GM12878 (cell line): Measurements from ENCODE around the gene BCAR3. TPM values are rescaled to one million over a fixed set of nuclear protein-coding genes. Genes with fewer than 3 reads are reported as not detected.
A peak's percentile ranks its signal among the peaks of the same experiment; 100 is the strongest.

Source experiments
- BHLHE40 ChIP-seq, 2 experiments: fragments of 450-650 bp in 1 of 2; IDR thresholded peaks; 2 replicates each; pipeline ENCODE4 v1.6.1; 2011 to 2017; ENCODE audit warnings: low read depth in 2 of 2, borderline replicate concordance in 1 of 2, improper control_type of control experiment in 1 of 2, low read length in 1 of 2, mild to moderate bottlenecking in 1 of 2
- CREB1 ChIP-seq: IDR thresholded peaks from 2 replicates; pipeline ENCODE4 v1.6.1; 2012; ENCODE audit warnings: low read depth, mild to moderate bottlenecking, inconsistent platforms
- CTCF ChIP-seq, 3 experiments: IDR thresholded peaks in 2 of 3; conservative IDR thresholded peaks in 1 of 3; 2 replicates each; pipeline ENCODE4 v1.5.1; 2011; ENCODE audit warnings: low read depth in 3 of 3, low read length in 3 of 3, mild to moderate bottlenecking in 3 of 3, control low read depth in 2 of 3, moderate library complexity in 2 of 3, inconsistent platforms in 1 of 3, mixed read lengths in 1 of 3; ENCODE audit not compliant: control insufficient read depth in 2 of 3, insufficient read depth in 1 of 3; ENCODE audit errors: extremely low read depth in 1 of 3
- DPF2 ChIP-seq: fragments of 450-650 bp; IDR thresholded peaks from 2 replicates; pipeline ENCODE4 v1.6.1; 2017; ENCODE audit warnings: mild to moderate bottlenecking
- EGR1 ChIP-seq, 2 experiments: IDR thresholded peaks; 1 replicate in 1 of 2; 2 replicates in 1 of 2; pipeline ENCODE4 v1.6.1; 2011 to 2012; ENCODE audit warnings: low read depth in 2 of 2, low read length in 2 of 2, borderline replicate concordance in 1 of 2, mild to moderate bottlenecking in 1 of 2, moderate library complexity in 1 of 2
- HDAC6 ChIP-seq: fragments of 200-600 bp; sonication (generic); IDR thresholded peaks from one replicate; pipeline ENCODE4 v1.8.0; 2017; ENCODE audit warnings: antibody characterized with exemption; ENCODE audit not compliant: unreplicated experiment
- HSF1 ChIP-seq: fragments of 150-350 bp; IDR thresholded peaks from 2 replicates; pipeline ENCODE4 v1.6.1; 2014; ENCODE audit warnings: mild to moderate bottlenecking, low read depth, low read length
- LARP7 ChIP-seq: fragments of 450-650 bp; IDR thresholded peaks from 2 replicates; pipeline ENCODE4 v1.6.1; 2017; ENCODE audit warnings: mild to moderate bottlenecking
- MAX ChIP-seq: IDR thresholded peaks from 2 replicates; pipeline ENCODE4 v1.6.1; 2012; ENCODE audit warnings: low read depth, low read length, improper control_type of control experiment
- NKRF ChIP-seq: fragments of 450-650 bp; conservative IDR thresholded peaks from 2 replicates; pipeline ENCODE4 v1.6.1; 2017; ENCODE audit warnings: mild to moderate bottlenecking, moderate library complexity
- NR2C1 ChIP-seq: fragments of 450-650 bp; IDR thresholded peaks from 2 replicates; pipeline ENCODE4 v1.6.1; 2017; ENCODE audit warnings: antibody characterized with exemption, mild to moderate bottlenecking, moderate library complexity
- POLR2A ChIP-seq: IDR thresholded peaks from 2 replicates; pipeline ENCODE4 v1.6.1; 2011; ENCODE audit warnings: low read depth, mild to moderate bottlenecking, low read length
- RAD21 ChIP-seq: IDR thresholded peaks from 2 replicates; pipeline ENCODE4 v1.6.1; 2011; ENCODE audit warnings: mild to moderate bottlenecking, low read depth, low read length, moderate library complexity; ENCODE audit not compliant: insufficient read depth
- RAD51 ChIP-seq: fragments of 450-650 bp; IDR thresholded peaks from 2 replicates; pipeline ENCODE4 v1.6.1; 2016; ENCODE audit warnings: moderate library complexity, mild to moderate bottlenecking, inconsistent platforms
- SMARCA5 ChIP-seq: fragments of 450-650 bp; IDR thresholded peaks from 2 replicates; pipeline ENCODE4 v1.6.1; 2017; ENCODE audit warnings: mild to moderate bottlenecking
- SMC3 ChIP-seq: IDR thresholded peaks from 2 replicates; pipeline ENCODE4 v1.6.1; 2011; ENCODE audit warnings: low read length, improper control_type of control experiment, borderline replicate concordance
- SP1 ChIP-seq: IDR thresholded peaks from one replicate; pipeline ENCODE4 v1.6.1; 2011; ENCODE audit warnings: low read depth, low read length
- TARDBP ChIP-seq: IDR thresholded peaks from 2 replicates; pipeline ENCODE4 v1.6.1; 2016; ENCODE audit warnings: borderline replicate concordance
- ZNF217 ChIP-seq: fragments of 450-650 bp; IDR thresholded peaks from 2 replicates; pipeline ENCODE4 v1.6.1; 2017; ENCODE audit warnings: antibody characterized with exemption, mild to moderate bottlenecking
- polyA plus RNA-seq, 11 experiments: library from polyadenylated mRNA; depleted of rRNA in 4 of 11; unstranded in 6 of 11; stranded (reverse) in 5 of 11; fragments of >200 nt; fragmentation: Nextera tagmentation in 4 of 11; fragmentation: Illumina TruSeq in 1 of 11; extraction: Ambion mirVana in 4 of 11; extraction: Trizol in 1 of 11; gene quantifications; 1 replicate in 1 of 11; 2 replicates in 10 of 11; pipeline versions ENCODE4 v1.2.1 to v1.2.3, GENCODE V29; 2011 to 2016; ENCODE audit warnings: inconsistent platforms in 2 of 11, missing spikeins in 2 of 11, low read depth in 1 of 11
- total RNA-seq, 4 experiments: library from RNA; depleted of rRNA in 3 of 4; stranded (reverse); fragments of >200 nt in 3 of 4; fragmentation: Illumina TruSeq in 1 of 4; extraction: Trizol in 1 of 4; gene quantifications; 2 replicates each; pipeline versions ENCODE4 v1.2.1 to v1.2.3, GENCODE V29; 2013 to 2021

The BCAR3 gene
- total and polyA plus RNA-seq, 10 of the 15 experiments (the other 5 are each of a cell fraction or from before 2014, with no cell fraction given) = 1.3 to 6.6 (median 1.8) TPM

- TF ChIP-seq CTCF (IDR thresholded peaks at IDR 0.05 in 2 of 3, conservative IDR thresholded peaks at IDR 0.05 in 1 of 3; ENCODE audit: control insufficient read depth in 2 of 3, extremely low read depth in 1 of 3, insufficient read depth in 1 of 3, low read depth in 3 of 3, low read length in 3 of 3) (peak; percentile 0 to 23 (median 20); a peak in 3 of 6 replicates), DPF2 (peak; percentile 61; the same call in 1 of the 2 replicates), RAD21 (peak; percentile 13; the same call in 1 of the 2 replicates), SMARCA5 (peak; percentile 79), BHLHE40 (IDR thresholded peaks at IDR 0.05; ENCODE audit: borderline replicate concordance in 1 of 2, low read depth in 2 of 2, low read length in 1 of 2) (0 out of 4 replicates have a peak, but pooled peaks of 1 of the 2 experiments have one; percentile 32), HSF1 (no peak), SP1 (no peak), CREB1 (no peak), ZNF217 (0 out of 2 replicates have a peak, but pooled peaks have one; percentile 18), POLR2A (peak; percentile 74), LARP7 (peak; percentile 83), EGR1 (IDR thresholded peaks at IDR 0.05; ENCODE audit: borderline replicate concordance in 1 of 2, low read depth in 2 of 2, low read length in 2 of 2) (0 out of 3 replicates have a peak, but pooled peaks of 1 of the 2 experiments have one; percentile 19), MAX (0 out of 2 replicates have a peak, but pooled peaks have one; percentile 40), NKRF (peak; percentile 32; the same call in 1 of the 2 replicates), TARDBP (no peak), NR2C1 (no peak), SMC3 (peak; percentile 25; the same call in 1 of the 2 replicates), HDAC6 (peak; percentile 93), RAD51 (no peak)
Measured at GRCh38 chr1:93681101-93681988, at the start of gene BCAR3 (continued).
